Measurements from ENCODE around the gene EEF1AKMT1. TPM values are rescaled to one million over a fixed set of nuclear protein-coding genes. Genes with fewer than 3 reads are reported as not detected.
A peak's percentile ranks its signal among the peaks of the same experiment; 100 is the strongest.
"Not testable (repeated sequence)": the region's sequence is repeated elsewhere in the genome, so short reads cannot be mapped to it uniquely, and the experiment has no call there.

EEF1AKMT1 gene
- total RNA-seq, 4 donors from 2014 or later: 8.2 to 23.7 (median 18.5) TPM

DNA sequence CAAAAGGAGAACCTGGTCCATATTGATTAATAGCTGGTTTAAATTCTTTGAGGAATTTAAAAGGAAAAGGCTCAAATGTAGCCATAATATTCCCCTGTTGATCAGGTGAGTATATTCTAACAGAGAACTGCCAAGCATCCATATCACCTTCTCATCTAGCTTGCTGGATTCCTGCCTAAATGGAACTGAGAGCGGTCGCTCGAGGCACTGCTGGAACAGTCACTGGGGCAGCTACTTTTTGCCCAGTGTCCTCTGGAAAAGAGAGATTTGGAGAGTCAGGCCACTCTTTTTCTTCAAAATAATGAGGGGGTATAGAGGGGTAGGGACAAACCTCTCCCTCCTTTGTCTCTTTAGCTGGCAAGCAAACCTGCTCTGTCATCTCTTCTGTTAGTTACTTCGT, 89.7 kb downstream of the EEF1AKMT1 start:
- Histone ChIP-seq H3K4me3 (no peak overlapping the region), H3K9me3 (no peaks in the 10 kb centered on the region), H3K4me1 (no peaks in the 10 kb centered on the region), H3K27ac (no peak overlapping the region), H3K36me3 (peaks cover 0 to 39% (median 0%) of the 10 kb centered on the region in 3 donors), H3K27me3 (no peaks in the 10 kb centered on the region)
- TF ChIP-seq EP300 (IDR thresholded peaks at IDR 0.05): no peak
- TF ChIP-seq, protein P1, sequence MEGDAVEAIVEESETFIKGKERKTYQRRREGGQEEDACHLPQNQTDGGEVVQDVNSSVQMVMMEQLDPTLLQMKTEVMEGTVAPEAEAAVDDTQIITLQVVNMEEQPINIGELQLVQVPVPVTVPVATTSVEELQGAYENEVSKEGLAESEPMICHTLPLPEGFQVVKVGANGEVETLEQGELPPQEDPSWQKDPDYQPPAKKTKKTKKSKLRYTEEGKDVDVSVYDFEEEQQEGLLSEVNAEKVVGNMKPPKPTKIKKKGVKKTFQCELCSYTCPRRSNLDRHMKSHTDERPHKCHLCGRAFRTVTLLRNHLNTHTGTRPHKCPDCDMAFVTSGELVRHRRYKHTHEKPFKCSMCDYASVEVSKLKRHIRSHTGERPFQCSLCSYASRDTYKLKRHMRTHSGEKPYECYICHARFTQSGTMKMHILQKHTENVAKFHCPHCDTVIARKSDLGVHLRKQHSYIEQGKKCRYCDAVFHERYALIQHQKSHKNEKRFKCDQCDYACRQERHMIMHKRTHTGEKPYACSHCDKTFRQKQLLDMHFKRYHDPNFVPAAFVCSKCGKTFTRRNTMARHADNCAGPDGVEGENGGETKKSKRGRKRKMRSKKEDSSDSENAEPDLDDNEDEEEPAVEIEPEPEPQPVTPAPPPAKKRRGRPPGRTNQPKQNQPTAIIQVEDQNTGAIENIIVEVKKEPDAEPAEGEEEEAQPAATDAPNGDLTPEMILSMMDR (IDR thresholded peaks at IDR 0.05): no peak
- no peak for TF ChIP-seq POLR2A (IDR thresholded peaks at IDR 0.05)
- no peak for DNase-seq (ENCODE audit: low spot score in 2 of 2)
- WGBS, 2 donors: 86 to 94% methylated on average over 4 of the region's 4 CpGs

DNA sequence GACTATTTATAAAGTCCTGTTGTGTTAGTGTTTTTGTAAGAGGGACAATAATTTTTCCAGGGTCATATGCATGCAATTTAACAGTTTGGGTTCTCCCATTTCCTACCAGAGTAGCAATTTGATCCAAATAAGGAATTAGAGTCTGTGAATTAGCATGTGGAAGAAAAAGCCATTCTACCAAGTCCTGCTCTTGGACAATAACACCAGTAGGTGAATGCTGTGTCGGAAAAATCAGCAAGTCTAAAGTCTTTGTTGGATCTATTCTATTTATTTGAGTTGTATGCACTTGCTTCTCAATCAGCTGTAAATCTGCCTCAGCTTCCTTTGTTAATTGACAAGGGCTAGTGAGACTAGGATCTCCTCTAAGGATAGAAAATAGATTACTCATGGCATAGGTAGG, 91.7 kb downstream of the EEF1AKMT1 start:
- TF ChIP-seq EP300 (IDR thresholded peaks at IDR 0.05) (no peak), POLR2A (IDR thresholded peaks at IDR 0.05) (no peak)
- TF ChIP-seq, protein P1 (IDR thresholded peaks at IDR 0.05): no peak
- Histone ChIP-seq H3K4me3 (no peak overlapping the region), H3K36me3 (peaks cover 0 to 25% (median 0%) of the 10 kb centered on the region in 3 donors), H3K27me3 (no peaks in the 10 kb centered on the region), H3K9me3 (no peaks in the 10 kb centered on the region), H3K27ac (peak overlapping the region in 1 of 4 donors; percentile 22), H3K4me1 (no peaks in the 10 kb centered on the region)
- 61 to 86% methylated on average over 1 of the region's 1 CpG for WGBS, 2 donors
- no peak for DNase-seq (ENCODE audit: low spot score in 2 of 2)

GRCh38 chr13:20681481-20681880, 92.3 kb downstream of the EEF1AKMT1 start:
- 45 to 76% methylated on average over 5 of the region's 5 CpGs for WGBS, 2 donors
- not testable (repeated sequence) for H3K9me3 ChIP-seq; H3K4me3 ChIP-seq; DNase-seq (ENCODE audit: low spot score in 2 of 2); H3K27me3 ChIP-seq; H3K4me1 ChIP-seq
- peak in 1 of 2 donors; percentile 20 for TF ChIP-seq EP300 (IDR thresholded peaks at IDR 0.05)
- peak overlapping the region in 1 of 4 donors; percentile 22 for H3K27ac ChIP-seq
- peaks cover 0 to 30% (median 0%) of the 10 kb centered on the region in 3 donors for H3K36me3 ChIP-seq

DNA sequence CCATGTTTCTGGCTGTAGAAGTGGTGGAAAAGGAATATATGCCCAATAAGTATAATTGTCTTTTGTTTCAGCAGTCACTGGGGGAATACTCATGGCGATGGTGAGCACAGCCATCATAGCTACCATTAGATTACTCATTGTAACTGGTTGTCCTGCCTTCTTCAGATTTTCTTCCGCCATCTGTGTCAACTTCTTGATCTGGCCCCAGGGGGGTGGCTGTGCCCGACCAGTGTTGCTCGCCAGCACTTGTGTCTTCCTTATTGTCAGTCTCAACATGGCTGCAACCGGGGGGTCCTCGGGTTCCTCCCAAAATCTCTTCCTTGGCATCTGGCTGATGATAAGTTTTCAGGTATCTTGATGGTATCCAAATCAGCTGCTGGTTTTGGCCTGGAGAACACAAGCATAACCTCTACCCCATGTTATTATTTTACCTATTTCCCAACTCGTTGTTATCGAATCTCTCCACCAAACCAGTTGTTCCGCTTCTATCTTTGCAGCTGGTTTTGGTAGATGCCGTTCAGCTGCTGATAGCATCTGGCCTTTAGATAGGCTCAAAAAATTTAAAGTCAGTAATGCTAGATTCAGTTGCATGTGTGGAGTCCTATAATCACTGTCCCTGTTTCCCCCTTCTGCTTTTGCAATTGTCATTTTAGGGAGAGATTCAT, 93.2 kb downstream of the EEF1AKMT1 start:
- no peak overlapping the region for H3K27ac ChIP-seq
- H3K9me3 ChIP-seq: no peaks in the 10 kb centered on the region
- no peak for TF ChIP-seq EP300 (IDR thresholded peaks at IDR 0.05)
- no peak for TF ChIP-seq POLR2A (IDR thresholded peaks at IDR 0.05)
- TF ChIP-seq, protein P1 (IDR thresholded peaks at IDR 0.05): no peak
- H3K27me3 ChIP-seq: no peaks in the 10 kb centered on the region
- H3K4me3 ChIP-seq: no peak overlapping the region
- peaks cover 0 to 39% (median 0%) of the 10 kb centered on the region in 3 donors for H3K36me3 ChIP-seq
- 93% methylated on average over 10 of the region's 10 CpGs for WGBS, 2 donors
- DNase-seq (ENCODE audit: low spot score in 2 of 2): no peak
- H3K4me1 ChIP-seq: no peaks in the 10 kb centered on the region

DNA sequence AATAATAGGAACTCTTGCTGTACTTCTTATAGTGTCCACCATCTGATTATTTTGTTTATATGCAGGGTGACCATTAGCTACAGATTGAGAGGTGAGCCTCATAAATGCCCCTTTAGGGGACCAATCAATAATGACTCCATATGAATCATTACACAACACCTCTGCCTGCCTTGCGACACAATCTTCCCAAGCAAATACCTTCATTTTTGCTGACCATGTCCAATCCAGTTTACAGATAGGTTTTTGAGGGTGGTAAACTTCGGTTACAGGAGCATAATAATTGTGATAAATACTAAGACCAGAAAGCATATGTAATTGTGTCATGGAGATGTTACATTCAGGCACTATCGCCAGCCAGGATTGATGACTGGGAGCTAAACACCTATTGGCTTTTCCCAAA, 93.9 kb downstream of the EEF1AKMT1 start:
- WGBS, 2 donors: 67 to 97% methylated on average over 3 of the region's 3 CpGs
- Histone ChIP-seq H3K9me3 (no peaks in the 10 kb centered on the region), H3K36me3 (peaks cover 0 to 36% (median 0%) of the 10 kb centered on the region in 3 donors), H3K27ac (no peak overlapping the region), H3K27me3 (no peaks in the 10 kb centered on the region), H3K4me1 (no peaks in the 10 kb centered on the region), H3K4me3 (no peak overlapping the region)
- no peak for DNase-seq (ENCODE audit: low spot score in 2 of 2)
- no peak for TF ChIP-seq EP300 (IDR thresholded peaks at IDR 0.05)
- TF ChIP-seq POLR2A (IDR thresholded peaks at IDR 0.05): no peak
- TF ChIP-seq, protein P1 (IDR thresholded peaks at IDR 0.05): no peak

Other genes starting within 250 kb of the EEF1AKMT1 start
- gene CRYL1, start 248.1 kb downstream of the EEF1AKMT1 start, total RNA-seq: 10 to 100 TPM; 33.9 to 60.5 (median 49.5) TPM
- gene IFT88, start 206.8 kb downstream of the EEF1AKMT1 start, total RNA-seq: 10 to 100 TPM; 14.6 to 24.6 (median 19.2) TPM
- 10 to 100 TPM in 1 of 4 donors, 1 to 10 TPM in 3; 1.7 to 21.4 (median 5.3) TPM for gene IL17D, start 70.3 kb downstream of the EEF1AKMT1 start, total RNA-seq
- 10 to 100 TPM; 15.3 to 28.8 (median 19.4) TPM for gene XPO4, start 128.8 kb upstream of the EEF1AKMT1 start, total RNA-seq